ENCODE measurements around the gene OSBPL3.

Gene OSBPL3

DNA sequence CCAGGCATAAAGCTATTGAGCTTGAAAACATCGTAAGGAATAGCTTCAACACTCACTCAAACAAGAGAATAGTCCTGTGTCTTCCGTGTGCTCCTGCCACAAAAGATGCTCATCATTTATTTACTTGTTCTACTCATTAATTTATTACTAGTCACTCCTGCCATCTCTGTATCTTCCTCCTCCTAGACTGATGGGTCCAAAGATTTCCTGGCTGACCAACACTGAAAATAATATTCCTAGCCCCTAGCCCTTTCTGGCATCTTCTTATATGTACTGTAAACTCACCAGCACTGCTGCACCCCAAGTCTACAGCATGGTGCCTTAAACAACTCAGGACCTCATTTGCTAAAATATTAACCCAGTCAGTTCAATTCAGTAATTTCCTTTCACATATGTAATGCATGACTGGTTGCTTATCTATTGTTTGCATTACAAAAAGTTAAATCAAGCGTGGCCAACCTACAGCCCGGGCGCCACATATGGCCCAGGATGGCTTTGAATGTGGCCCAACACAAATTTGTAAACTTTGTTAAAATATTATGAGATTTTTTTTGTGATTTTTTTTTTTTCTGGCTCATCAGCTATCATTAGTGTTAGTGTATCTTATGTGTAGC, 136.1 kb downstream of the OSBPL3 start:
- TF ChIP-seq CTCF (conservative IDR thresholded peaks at IDR 0.05; ENCODE audit: low read depth) = no peak
- ChIA-PET POLR2A (ENCODE audit: low non-redundant PET) (no interaction called here), CTCF (interaction anchor here (0.6 kb wide), 1 partner anchor 516 kb away, joined by 5 read pairs; no protein-coding TSS in a partner anchor)
- H3K27ac ChIP-seq = no peak overlapping the region
- no peak for DNase-seq (ENCODE audit: low spot score)

DNA sequence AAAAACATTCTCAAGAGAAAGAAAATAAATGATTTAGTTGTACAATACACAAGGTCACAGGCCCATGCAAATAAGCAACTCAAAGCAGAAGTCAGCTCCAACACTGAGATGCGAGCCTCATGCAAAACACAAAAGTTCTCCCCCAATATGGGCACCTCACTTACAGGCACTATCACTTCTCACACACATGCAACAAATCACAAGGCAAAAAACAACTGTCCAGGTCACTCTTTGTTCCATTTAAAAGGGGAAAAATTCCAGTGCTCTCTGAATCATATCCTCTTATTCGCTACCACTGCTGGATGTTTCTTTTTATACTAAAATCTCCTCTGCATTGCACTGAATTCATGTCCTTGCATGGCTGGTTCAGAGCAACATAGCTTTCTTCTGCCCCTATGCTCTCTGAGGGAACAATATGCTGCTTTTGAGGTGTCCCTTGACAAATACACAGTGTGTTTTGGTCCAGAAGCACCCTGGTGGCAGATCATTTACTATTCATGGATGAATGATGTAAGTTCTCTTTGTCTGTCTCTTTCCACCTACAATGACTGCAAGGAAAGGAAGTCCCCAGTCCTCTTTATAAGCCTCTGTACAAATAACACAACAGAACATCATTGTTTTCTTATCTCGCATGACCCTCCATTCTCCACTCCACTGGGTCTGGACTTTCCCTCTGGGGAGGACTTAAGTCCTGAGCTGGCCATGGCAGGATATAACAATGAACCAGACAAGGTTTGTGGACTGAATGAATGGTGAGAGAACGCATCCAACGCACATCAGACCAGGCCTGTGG, 137.3 kb downstream of the OSBPL3 start:
- DNase-seq (ENCODE audit: low spot score) = no peak
- ChIA-PET POLR2A (ENCODE audit: low non-redundant PET) (no interaction called here), CTCF (interaction anchor here (0.5 kb wide), 1 partner anchor 1386 kb away, joined by 3 read pairs; no protein-coding TSS in a partner anchor)
- no peak overlapping the region for H3K27ac ChIP-seq
- no peak for TF ChIP-seq CTCF (conservative IDR thresholded peaks at IDR 0.05; ENCODE audit: low read depth)

GRCh38 chr7:24842029-24842428, 137.9 kb downstream of the OSBPL3 start:
- ChIA-PET CTCF (no interaction called here), POLR2A (ENCODE audit: low non-redundant PET) (interaction anchor here (0.7 kb wide), 1 partner anchor 278 kb away, joined by 3 read pairs; no protein-coding TSS in a partner anchor)
- no peak overlapping the region for H3K27ac ChIP-seq
- DNase-seq (ENCODE audit: low spot score) = no peak
- no peak for TF ChIP-seq CTCF (conservative IDR thresholded peaks at IDR 0.05; ENCODE audit: low read depth)

DNA sequence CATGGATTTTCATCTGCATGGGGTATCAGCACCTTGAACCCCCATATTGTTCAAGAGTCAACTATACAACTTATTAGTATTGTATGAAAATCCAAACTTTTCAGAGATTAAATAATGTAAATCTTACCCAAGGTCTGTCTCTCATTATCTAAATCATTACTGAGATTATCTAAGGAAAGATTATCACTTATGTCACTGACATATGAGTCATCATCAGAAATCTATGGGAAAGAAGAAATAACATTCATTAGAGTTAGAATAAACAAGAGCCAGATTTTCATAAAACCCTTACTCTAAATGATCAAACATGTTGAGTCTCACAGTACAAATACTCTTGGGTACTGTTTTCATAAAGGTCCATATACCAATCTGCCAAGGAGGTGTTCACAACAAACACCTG, 139.4 kb downstream of the OSBPL3 start:
- CTCF ChIA-PET = interaction anchor here (1.0 kb wide), 2 partner anchors 28 to 254 kb away, joined by 4 read pairs; no protein-coding TSS in a partner anchor
- H3K27ac ChIP-seq = no peak overlapping the region
- TF ChIP-seq CTCF (conservative IDR thresholded peaks at IDR 0.05; ENCODE audit: low read depth) = no peak
- POLR2A ChIA-PET (ENCODE audit: low non-redundant PET) = no interaction called here
- no peak for DNase-seq (ENCODE audit: low spot score)

GRCh38 chr7:24836084-24836483, 143.9 kb downstream of the OSBPL3 start:
- H3K27ac ChIP-seq = no peak overlapping the region
- no peak for TF ChIP-seq CTCF (conservative IDR thresholded peaks at IDR 0.05; ENCODE audit: low read depth)
- DNase-seq (ENCODE audit: low spot score) = no peak
- ChIA-PET CTCF (no interaction called here), POLR2A (ENCODE audit: low non-redundant PET) (no interaction called here)

GRCh38 chr7:24835643-24836042, 144.3 kb downstream of the OSBPL3 start:
- CTCF ChIA-PET = interaction anchor here (0.7 kb wide), 1 partner anchor 47 kb away, joined by 4 read pairs; no protein-coding TSS in a partner anchor
- no peak overlapping the region for H3K27ac ChIP-seq
- POLR2A ChIA-PET (ENCODE audit: low non-redundant PET) = no interaction called here
- DNase-seq (ENCODE audit: low spot score) = no peak
- no peak for TF ChIP-seq CTCF (conservative IDR thresholded peaks at IDR 0.05; ENCODE audit: low read depth)

All from RWPE1 (cell line).